ENCODE data around the gene CCDC85B. TPM values are rescaled to one million over a fixed set of nuclear protein-coding genes. Genes with fewer than 3 reads are reported as not detected.

CCDC85B gene
- total RNA-seq, 2 donors from 2014 or later, result 115 to 172 TPM

GRCh38 chr11:65931773-65932557 is 41.5 kb downstream of the CCDC85B start:
- H3K4me3 ChIP-seq, result no peak overlapping the region
- TF ChIP-seq CTCF (IDR thresholded peaks at IDR 0.05), result no peak
- no peak for DNase-seq (ENCODE audit: low spot score)
- H3K4me1 ChIP-seq, result no peaks in the 10 kb centered on the region
- H3K9me3 ChIP-seq, result no peaks in the 10 kb centered on the region
- H3K36me3 ChIP-seq, result no peaks in the 10 kb centered on the region
- no peaks in the 10 kb centered on the region for H3K27me3 ChIP-seq
- H3K27ac ChIP-seq, result no peak overlapping the region

GRCh38 chr11:65932558-65932919 is 42.1 kb downstream of the CCDC85B start:
- DNase-seq (ENCODE audit: low spot score), result no peak
- no peak for TF ChIP-seq CTCF (IDR thresholded peaks at IDR 0.05)
- no peak overlapping the region for H3K4me3 ChIP-seq
- H3K27ac ChIP-seq, result no peak overlapping the region
- H3K9me3 ChIP-seq, result no peaks in the 10 kb centered on the region
- H3K4me1 ChIP-seq, result no peaks in the 10 kb centered on the region
- H3K27me3 ChIP-seq, result no peaks in the 10 kb centered on the region
- no peaks in the 10 kb centered on the region for H3K36me3 ChIP-seq

GRCh38 chr11:65934014-65934413 is 43.5 kb downstream of the CCDC85B start:
- H3K36me3 ChIP-seq, result no peaks in the 10 kb centered on the region
- no peaks in the 10 kb centered on the region for H3K27me3 ChIP-seq
- no peak overlapping the region for H3K27ac ChIP-seq
- DNase-seq (ENCODE audit: low spot score), result no peak
- no peaks in the 10 kb centered on the region for H3K9me3 ChIP-seq
- H3K4me3 ChIP-seq, result no peak overlapping the region
- H3K4me1 ChIP-seq, result no peaks in the 10 kb centered on the region
- no peak for TF ChIP-seq CTCF (IDR thresholded peaks at IDR 0.05)

GRCh38 chr11:65937766-65938165 is 47.3 kb downstream of the CCDC85B start:
- Histone ChIP-seq H3K4me1 (no peaks in the 10 kb centered on the region), H3K27me3 (no peaks in the 10 kb centered on the region), H3K27ac (no peak overlapping the region), H3K9me3 (no peaks in the 10 kb centered on the region), H3K4me3 (no peak overlapping the region), H3K36me3 (no peaks in the 10 kb centered on the region)
- no peak for DNase-seq (ENCODE audit: low spot score)
- no peak for TF ChIP-seq CTCF (IDR thresholded peaks at IDR 0.05)

Other genes with a start within 250 kb of the CCDC85B start
- gene RELA, start 227.8 kb upstream of the CCDC85B start, total RNA-seq, result 10 to 100 TPM; 30.7 to 54.9 TPM
- gene KAT5, start 178.4 kb upstream of the CCDC85B start, total RNA-seq, result 10 to 100 TPM; 29.7 to 50.1 TPM
- 100 to 1,000 TPM; 105 to 194 TPM for gene RNASEH2C, start 169.9 kb upstream of the CCDC85B start, total RNA-seq
- gene AP5B1, start 109.7 kb upstream of the CCDC85B start, total RNA-seq, result 10 to 100 TPM in 1 of 2 donors, 1 to 10 TPM in 1; 9.5 to 14.3 TPM
- not detected for gene OVOL1, start 103.6 kb upstream of the CCDC85B start, total RNA-seq
- gene SNX32, start 56.7 kb upstream of the CCDC85B start, total RNA-seq, result under 1 TPM; 0.20 to 0.37 TPM
- gene CFL1, start 32.5 kb upstream of the CCDC85B start, total RNA-seq, result 100 to 1,000 TPM; 365 to 493 TPM
- gene MUS81, start 30.2 kb upstream of the CCDC85B start, total RNA-seq, result 10 to 100 TPM; 23.4 to 26.3 TPM
- 100 to 1,000 TPM; 117 to 156 TPM for gene EFEMP2, start 17.9 kb upstream of the CCDC85B start, total RNA-seq
- gene CTSW, start 10.8 kb upstream of the CCDC85B start, total RNA-seq, result 1 to 10 TPM in 1 of 2 donors, under 1 TPM in 1; 0.39 to 1.1 TPM
- gene FIBP, start 2.2 kb upstream of the CCDC85B start, total RNA-seq, result 10 to 100 TPM; 50.9 to 82.8 TPM
- 1 to 10 TPM; 4.9 to 6.8 TPM for gene FOSL1, start 9.7 kb downstream of the CCDC85B start, total RNA-seq
- gene C11orf68, start 28.4 kb downstream of the CCDC85B start, total RNA-seq, result 10 to 100 TPM; 13.9 to 23.5 TPM
- 10 to 100 TPM; 72.1 to 83.1 TPM for gene DRAP1, start 28.8 kb downstream of the CCDC85B start, total RNA-seq
- gene TSGA10IP, start 54.8 kb downstream of the CCDC85B start, total RNA-seq, result not detected
- gene SART1, start 71.1 kb downstream of the CCDC85B start, total RNA-seq, result 10 to 100 TPM; 20.7 to 42.5 TPM
- 10 to 100 TPM; 17.6 to 25.0 TPM for gene EIF1AD, start 111.5 kb downstream of the CCDC85B start, total RNA-seq
- gene BANF1, start 111.8 kb downstream of the CCDC85B start, total RNA-seq, result 10 to 100 TPM; 66.6 to 85.5 TPM
- 1 to 10 TPM; 2.6 to 6.3 TPM for gene CST6, start 121.3 kb downstream of the CCDC85B start, total RNA-seq
- gene CATSPER1, start 135.8 kb downstream of the CCDC85B start, total RNA-seq, result not detected
- 10 to 100 TPM; 22.7 to 29.0 TPM for gene GAL3ST3, start 158.5 kb downstream of the CCDC85B start, total RNA-seq
- 100 to 1,000 TPM in 1 of 2 donors, 10 to 100 TPM in 1; 62.5 to 111 TPM for gene SF3B2, start 161.7 kb downstream of the CCDC85B start, total RNA-seq
- 10 to 100 TPM; 47.7 to 88.9 TPM for gene PACS1, start 179.6 kb downstream of the CCDC85B start, total RNA-seq